Stimulated activated naive CD8-positive, alpha-beta T cell treated with anti-CD3 and anti-CD28 coated beads, Interleukin-15, Interleukin-2, amounts not matched to agents 100 ng/mL and 50 ng/mL, for 24 hours (primary cell): ENCODE measurements around the gene SYNGAP1.
"Not testable (repeated sequence)": the region's sequence is repeated elsewhere in the genome, so short reads cannot be mapped to it uniquely, and the experiment has no call there.

ENCODE experiments used
- H3K27ac Mint-ChIP-seq: one replicate; pipeline ENCODE4 v1.8.0; 2021; ENCODE audit warnings: mild to moderate bottlenecking, mixed read lengths
- H3K27me3 Mint-ChIP-seq: one replicate; pipeline ENCODE4 v1.8.0; 2021; ENCODE audit warnings: mixed read lengths
- H3K36me3 Mint-ChIP-seq: one replicate; pipeline ENCODE4 v1.8.0; 2021; ENCODE audit warnings: low read depth, mixed read lengths
- H3K4me1 Mint-ChIP-seq: one replicate; pipeline ENCODE4 v1.8.0; 2021; ENCODE audit warnings: low read depth, mixed read lengths
- H3K4me3 Mint-ChIP-seq: one replicate; pipeline ENCODE4 v1.8.0; 2021; ENCODE audit warnings: mild to moderate bottlenecking, mixed read lengths
- H3K9me3 Mint-ChIP-seq: one replicate; pipeline ENCODE4 v1.8.0; 2021; ENCODE audit warnings: mixed read lengths

The SYNGAP1 gene

GRCh38 chr6:33453393-33454008 is 33.6 kb downstream of the SYNGAP1 start:
- Mint-ChIP-seq H3K4me3 (peak overlapping the region; percentile 93), H3K27me3 (no peaks in the 10 kb centered on the region), H3K4me1 (peaks cover 30% of the 10 kb centered on the region), H3K9me3 (no peaks in the 10 kb centered on the region), H3K27ac (peak overlapping the region; percentile 88), H3K36me3 (peaks cover 25% of the 10 kb centered on the region)

GRCh38 chr6:33454009-33454946 is 34.4 kb downstream of the SYNGAP1 start, which contains the start of gene ZBTB9:
Gene ZBTB9 (plus strand): TSS chr6:33454576. CDS start chr6:33455101, 525 bp downstream.
- Mint-ChIP-seq H3K27me3 (no peaks in the 10 kb centered on the region), H3K4me3 (peak within 1 kb of the TSS; percentile 93), H3K9me3 (no peaks in the 10 kb centered on the region), H3K4me1 (peaks cover 30% of the 10 kb centered on the region), H3K36me3 (peaks cover 27% of the 10 kb centered on the region), H3K27ac (peak within 1 kb of the TSS; percentile 88)

- Mint-ChIP-seq H3K4me1 (peaks cover 30% of the 10 kb centered on the region), H3K27ac (peak overlapping the region; percentile 88), H3K9me3 (no peaks in the 10 kb centered on the region), H3K27me3 (no peaks in the 10 kb centered on the region), H3K36me3 (peaks cover 27% of the 10 kb centered on the region), H3K4me3 (peak overlapping the region; percentile 93)
Observed at GRCh38 chr6:33455051-33455450, 35.2 kb downstream of the SYNGAP1 start.

GRCh38 chr6:33456156-33456555 is 36.3 kb downstream of the SYNGAP1 start:
- Mint-ChIP-seq H3K4me3 (peak overlapping the region; percentile 37), H3K36me3 (peaks cover 27% of the 10 kb centered on the region), H3K27me3 (no peaks in the 10 kb centered on the region), H3K4me1 (peaks cover 30% of the 10 kb centered on the region), H3K27ac (no peak overlapping the region), H3K9me3 (no peaks in the 10 kb centered on the region)

- no peak overlapping the region for H3K4me3 Mint-ChIP-seq
- H3K9me3 Mint-ChIP-seq: no peaks in the 10 kb centered on the region
- H3K36me3 Mint-ChIP-seq: peaks cover 27% of the 10 kb centered on the region
- H3K27me3 Mint-ChIP-seq: peaks cover 3% of the 10 kb centered on the region
- no peak overlapping the region for H3K27ac Mint-ChIP-seq
- peaks cover 21% of the 10 kb centered on the region for H3K4me1 Mint-ChIP-seq
Observed at GRCh38 chr6:33458676-33459075, 38.8 kb downstream of the SYNGAP1 start.

- Mint-ChIP-seq H3K27ac (no peak overlapping the region), H3K4me3 (no peak overlapping the region), H3K27me3 (peaks cover 5% of the 10 kb centered on the region), H3K4me1 (peaks cover 18% of the 10 kb centered on the region), H3K9me3 (no peaks in the 10 kb centered on the region), H3K36me3 (peaks cover 27% of the 10 kb centered on the region)
Observed at GRCh38 chr6:33459226-33459625, 39.4 kb downstream of the SYNGAP1 start.

GRCh38 chr6:33466075-33466735 is 46.3 kb downstream of the SYNGAP1 start:
- no peaks in the 10 kb centered on the region for H3K9me3 Mint-ChIP-seq
- no peaks in the 10 kb centered on the region for H3K36me3 Mint-ChIP-seq
- no peak overlapping the region for H3K4me3 Mint-ChIP-seq
- no peak overlapping the region for H3K27ac Mint-ChIP-seq
- no peaks in the 10 kb centered on the region for H3K4me1 Mint-ChIP-seq
- H3K27me3 Mint-ChIP-seq: peaks cover 5% of the 10 kb centered on the region

- Mint-ChIP-seq H3K4me3 (no peak overlapping the region), H3K9me3 (no peaks in the 10 kb centered on the region), H3K36me3 (no peaks in the 10 kb centered on the region), H3K27me3 (peaks cover 5% of the 10 kb centered on the region), H3K4me1 (no peaks in the 10 kb centered on the region), H3K27ac (no peak overlapping the region)
Observed at GRCh38 chr6:33467091-33467490, 47.2 kb downstream of the SYNGAP1 start.

GRCh38 chr6:33469661-33470060 is 49.8 kb downstream of the SYNGAP1 start:
- H3K36me3 Mint-ChIP-seq: no peaks in the 10 kb centered on the region
- H3K4me1 Mint-ChIP-seq: no peaks in the 10 kb centered on the region
- H3K27ac Mint-ChIP-seq: no peak overlapping the region
- H3K27me3 Mint-ChIP-seq: peaks cover 3% of the 10 kb centered on the region
- H3K4me3 Mint-ChIP-seq: no peak overlapping the region
- no peaks in the 10 kb centered on the region for H3K9me3 Mint-ChIP-seq

- no peak overlapping the region for H3K4me3 Mint-ChIP-seq
- H3K36me3 Mint-ChIP-seq: no peaks in the 10 kb centered on the region
- H3K27me3 Mint-ChIP-seq: peaks cover 7% of the 10 kb centered on the region
- H3K4me1 Mint-ChIP-seq: no peaks in the 10 kb centered on the region
- H3K9me3 Mint-ChIP-seq: no peaks in the 10 kb centered on the region
- no peak overlapping the region for H3K27ac Mint-ChIP-seq
Observed at GRCh38 chr6:33477864-33478263, 58.0 kb downstream of the SYNGAP1 start.

- Mint-ChIP-seq H3K4me1 (no peaks in the 10 kb centered on the region), H3K4me3 (no peak overlapping the region), H3K27ac (no peak overlapping the region)
Observed at GRCh38 chr6:33481192-33481591, 61.3 kb downstream of the SYNGAP1 start.

GRCh38 chr6:33482620-33483019 is 62.8 kb downstream of the SYNGAP1 start:
- not testable (repeated sequence) for H3K9me3 Mint-ChIP-seq, H3K4me1 Mint-ChIP-seq, H3K36me3 Mint-ChIP-seq, H3K4me3 Mint-ChIP-seq, H3K27ac Mint-ChIP-seq, H3K27me3 Mint-ChIP-seq

More at GRCh38 chr6:33481192-33481591, 61.3 kb downstream of the SYNGAP1 start:
- Mint-ChIP-seq H3K9me3 (no peaks in the 10 kb centered on the region), H3K36me3 (no peaks in the 10 kb centered on the region), H3K27me3 (peaks cover 4% of the 10 kb centered on the region)

GRCh38 chr6:33483678-33484077 is 63.8 kb downstream of the SYNGAP1 start:
- Mint-ChIP-seq H3K27ac (no peak overlapping the region), H3K27me3 (peaks cover 4% of the 10 kb centered on the region), H3K4me1 (no peaks in the 10 kb centered on the region), H3K36me3 (no peaks in the 10 kb centered on the region), H3K4me3 (no peak overlapping the region), H3K9me3 (no peaks in the 10 kb centered on the region)

GRCh38 chr6:33484673-33485262 is 64.9 kb downstream of the SYNGAP1 start:
- not testable (repeated sequence) for H3K9me3 Mint-ChIP-seq, H3K36me3 Mint-ChIP-seq, H3K27me3 Mint-ChIP-seq, H3K27ac Mint-ChIP-seq, H3K4me1 Mint-ChIP-seq, H3K4me3 Mint-ChIP-seq

- H3K9me3 Mint-ChIP-seq, H3K27me3 Mint-ChIP-seq, H3K36me3 Mint-ChIP-seq, H3K27ac Mint-ChIP-seq, H3K4me1 Mint-ChIP-seq, H3K4me3 Mint-ChIP-seq: not testable (repeated sequence)
Observed at GRCh38 chr6:33485680-33486079, 65.8 kb downstream of the SYNGAP1 start.
